GM21423 (cell line): ENCODE data around the gene RBFOX1.

Experiments
- ATAC-seq: cut with Tn5 transposase; IDR thresholded peaks from one replicate; pipeline ENCODE4 v1.9.1; 2021; ENCODE audit warnings: mild to moderate bottlenecking, moderate library complexity; ENCODE audit not compliant: unreplicated experiment

RBFOX1 gene

GRCh38 chr16:7372095-7372494 lies 39.5 kb downstream of the RBFOX1 start:
- ATAC-seq = no peak

DNA sequence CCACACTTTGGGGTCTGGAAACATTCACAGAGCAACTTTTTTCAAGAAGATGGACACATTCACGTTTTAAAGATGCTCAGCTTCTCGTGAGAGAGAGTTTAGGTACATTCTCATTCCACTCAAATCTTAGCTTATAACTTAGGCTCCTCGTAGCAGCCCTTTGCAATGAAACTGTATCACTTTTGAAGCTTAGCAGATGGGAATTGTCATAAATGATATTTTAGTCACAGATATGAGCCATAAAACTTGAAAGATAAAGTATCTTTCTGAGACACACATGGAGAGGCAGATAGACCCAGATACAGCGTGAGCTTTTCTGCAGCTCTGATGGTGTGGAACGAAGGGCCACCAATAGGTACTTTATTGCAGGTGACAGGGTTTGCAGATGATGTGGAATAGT lies 41.1 kb downstream of the RBFOX1 start:
- ATAC-seq = no peak

- ATAC-seq = no peak
These were observed 42.0 kb downstream of the RBFOX1 start for GRCh38 chr16:7374614-7375174.

DNA sequence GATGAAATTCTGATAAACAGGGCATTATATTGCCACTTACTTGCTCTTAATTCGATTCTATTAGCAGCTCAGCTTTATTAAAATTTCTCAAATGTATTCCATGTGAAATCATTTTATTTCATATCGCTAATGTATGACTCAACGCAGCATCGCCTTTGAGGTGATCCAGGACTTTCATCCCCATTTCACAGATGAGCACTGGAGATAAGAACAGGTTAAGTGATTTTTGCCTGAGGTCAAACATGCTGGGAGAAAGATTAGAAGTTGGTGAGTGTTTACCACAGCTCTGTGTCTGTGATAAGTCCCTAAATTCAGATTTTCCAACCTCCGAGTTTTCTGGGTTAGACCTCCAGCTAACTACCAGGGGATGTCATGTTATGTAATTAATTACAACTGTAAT lies 43.6 kb downstream of the RBFOX1 start:
- ATAC-seq = no peak

DNA sequence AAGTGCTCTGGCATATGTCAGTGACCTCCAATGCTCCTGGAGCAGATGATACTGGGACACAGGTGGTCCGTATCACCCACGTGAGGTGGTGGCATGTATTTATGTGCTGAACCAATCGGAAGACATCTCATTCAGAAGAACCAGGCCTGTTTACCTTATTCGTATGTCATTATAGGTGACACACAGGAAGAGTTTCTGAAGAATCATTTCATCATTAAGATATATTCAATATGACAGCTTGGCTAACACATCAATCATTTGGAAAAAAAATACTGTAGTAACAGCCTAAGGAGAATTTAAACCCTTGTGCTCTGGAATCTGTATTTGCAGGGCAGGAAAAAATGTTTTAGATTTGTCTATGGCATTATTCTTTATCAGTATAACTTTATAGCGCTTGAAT lies 44.6 kb downstream of the RBFOX1 start:
- no peak for ATAC-seq

DNA sequence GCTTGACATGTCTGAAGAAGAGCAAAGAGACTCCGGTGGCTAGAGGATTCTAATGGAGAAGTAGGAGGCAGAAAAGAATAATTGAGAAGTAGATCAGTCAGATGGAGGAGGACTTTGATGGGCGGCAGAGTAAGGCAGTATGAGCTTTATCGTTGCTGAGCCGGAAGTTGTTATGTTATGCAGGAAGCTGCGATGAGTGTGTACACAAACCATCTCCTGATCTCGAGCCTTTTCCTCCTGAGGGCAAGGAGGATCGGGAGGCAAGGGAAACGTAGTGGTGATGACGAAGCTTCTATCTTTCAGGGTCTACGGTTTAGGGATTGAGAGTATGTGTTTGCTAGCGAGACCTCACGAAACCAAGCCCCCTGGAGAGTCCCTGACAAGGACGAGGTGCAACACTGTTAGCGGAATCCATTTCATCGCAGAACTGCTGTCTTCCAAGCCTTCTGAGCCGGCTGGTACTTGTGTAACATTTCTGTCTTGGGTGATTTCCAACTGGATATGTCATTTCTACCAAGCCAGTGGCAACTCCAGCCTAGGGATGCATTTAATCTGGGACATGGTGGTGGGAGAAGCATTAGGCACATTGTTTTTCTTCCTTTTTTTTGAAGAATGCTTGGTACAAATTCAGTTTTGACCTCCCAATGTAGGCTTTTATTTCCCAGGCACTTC lies 45.5 kb downstream of the RBFOX1 start:
- no peak for ATAC-seq

GRCh38 chr16:7380441-7380840 lies 47.8 kb downstream of the RBFOX1 start:
- no peak for ATAC-seq

- no peak for ATAC-seq
These were observed 48.3 kb downstream of the RBFOX1 start for GRCh38 chr16:7380911-7381310.

- ATAC-seq = no peak
These were observed 49.0 kb downstream of the RBFOX1 start for GRCh38 chr16:7381671-7382070.

DNA sequence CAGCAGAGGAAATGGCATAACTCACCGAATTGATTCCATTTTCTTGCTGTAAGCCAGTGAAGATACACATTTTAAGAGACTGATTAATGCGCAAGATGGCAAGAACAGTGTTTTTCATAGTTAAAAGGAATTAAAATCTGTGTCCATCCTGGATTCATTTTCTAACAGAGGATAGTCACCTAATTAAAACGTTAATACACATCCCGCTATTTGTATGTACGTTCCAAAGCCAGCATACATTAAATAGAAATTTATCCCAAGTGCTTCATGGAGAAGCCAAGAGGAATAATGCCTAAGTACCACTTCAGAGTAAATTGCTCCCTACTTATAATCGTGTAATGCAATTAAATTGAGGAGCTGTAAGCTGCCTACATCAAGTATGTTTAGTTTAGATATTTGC lies 49.9 kb downstream of the RBFOX1 start:
- no peak for ATAC-seq

- no peak for ATAC-seq
These were observed 58.3 kb downstream of the RBFOX1 start for GRCh38 chr16:7390974-7391373.

- no peak for ATAC-seq
These were observed 59.0 kb downstream of the RBFOX1 start for GRCh38 chr16:7391694-7392093.

GRCh38 chr16:7392206-7392605 lies 59.6 kb downstream of the RBFOX1 start:
- no peak for ATAC-seq

DNA sequence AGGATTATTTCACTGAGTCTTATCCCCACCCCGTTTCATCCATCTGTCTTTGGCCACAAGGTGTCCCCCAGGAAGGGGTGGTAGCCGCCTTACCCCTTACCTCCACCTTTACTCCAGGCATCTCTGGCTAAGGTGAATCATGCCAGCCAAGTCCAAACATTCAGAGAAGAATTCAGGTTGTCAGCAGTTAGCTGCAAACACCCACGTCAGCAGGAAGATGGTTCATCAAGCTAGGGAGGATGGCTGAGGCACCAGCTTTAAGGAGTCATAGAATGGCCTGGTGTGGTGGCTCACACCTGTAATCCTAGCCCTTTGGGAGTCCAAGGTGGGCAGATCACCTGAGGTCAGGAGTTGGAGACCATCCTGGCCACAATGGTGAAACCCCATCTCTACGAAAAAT lies 61.0 kb downstream of the RBFOX1 start:
- ATAC-seq = no peak

- ATAC-seq = no peak
These were observed 62.2 kb downstream of the RBFOX1 start for GRCh38 chr16:7394720-7395336.

- ATAC-seq = no peak
These were observed 65.3 kb downstream of the RBFOX1 start for GRCh38 chr16:7397901-7398300.

DNA sequence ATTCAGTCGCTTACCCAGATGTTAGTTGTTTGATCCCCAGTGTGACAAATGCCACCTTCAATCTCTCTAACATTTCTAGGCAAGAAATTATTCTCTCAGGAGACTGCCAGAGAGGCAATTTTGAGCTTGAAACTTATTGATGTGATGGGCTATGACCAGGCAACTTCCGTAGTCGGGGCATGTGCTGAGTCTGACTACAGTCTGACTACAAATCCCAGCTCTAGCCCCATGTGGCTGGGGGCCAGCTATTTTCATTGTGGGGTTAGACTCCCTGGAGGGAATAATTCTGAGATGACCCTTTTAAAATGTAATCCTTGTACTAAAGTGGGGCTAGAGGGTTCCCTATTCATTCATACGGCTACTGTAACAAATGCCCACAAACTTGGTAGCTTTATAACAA lies 65.9 kb downstream of the RBFOX1 start:
- no peak for ATAC-seq

- ATAC-seq = no peak
These were observed 66.7 kb downstream of the RBFOX1 start for GRCh38 chr16:7399296-7399695.

- ATAC-seq = no peak
These were observed 67.7 kb downstream of the RBFOX1 start for GRCh38 chr16:7400117-7400890.

- ATAC-seq = no peak
These were observed 71.6 kb downstream of the RBFOX1 start for GRCh38 chr16:7404217-7404616.

DNA sequence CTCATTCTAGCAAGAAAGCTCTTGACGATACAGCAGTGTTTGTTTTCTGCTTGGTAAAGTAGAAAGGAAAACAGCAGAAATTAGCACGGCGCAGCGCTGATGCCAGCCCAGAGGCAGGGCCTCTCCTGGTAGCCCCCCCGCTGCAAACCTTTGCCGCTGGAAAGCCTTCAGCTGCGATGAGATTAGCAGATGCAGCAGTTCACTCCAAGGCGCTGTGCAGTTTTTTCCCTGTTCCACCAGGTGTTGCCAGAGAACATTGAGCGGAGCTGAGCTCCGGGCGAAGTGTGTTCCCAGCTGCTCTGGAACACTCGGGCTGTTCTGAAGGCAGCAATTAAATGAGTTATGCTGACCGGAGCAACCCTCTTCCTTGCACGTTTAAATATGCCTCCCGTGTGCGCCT lies 72.5 kb downstream of the RBFOX1 start:
- no peak for ATAC-seq
